ENCODE measurements around the gene DLG4. TPM values are rescaled to one million over a fixed set of nuclear protein-coding genes. Genes with fewer than 3 reads are reported as not detected.

Gene DLG4
- total RNA-seq, 1 experiment from 2014 or later = 2.0 TPM

DNA sequence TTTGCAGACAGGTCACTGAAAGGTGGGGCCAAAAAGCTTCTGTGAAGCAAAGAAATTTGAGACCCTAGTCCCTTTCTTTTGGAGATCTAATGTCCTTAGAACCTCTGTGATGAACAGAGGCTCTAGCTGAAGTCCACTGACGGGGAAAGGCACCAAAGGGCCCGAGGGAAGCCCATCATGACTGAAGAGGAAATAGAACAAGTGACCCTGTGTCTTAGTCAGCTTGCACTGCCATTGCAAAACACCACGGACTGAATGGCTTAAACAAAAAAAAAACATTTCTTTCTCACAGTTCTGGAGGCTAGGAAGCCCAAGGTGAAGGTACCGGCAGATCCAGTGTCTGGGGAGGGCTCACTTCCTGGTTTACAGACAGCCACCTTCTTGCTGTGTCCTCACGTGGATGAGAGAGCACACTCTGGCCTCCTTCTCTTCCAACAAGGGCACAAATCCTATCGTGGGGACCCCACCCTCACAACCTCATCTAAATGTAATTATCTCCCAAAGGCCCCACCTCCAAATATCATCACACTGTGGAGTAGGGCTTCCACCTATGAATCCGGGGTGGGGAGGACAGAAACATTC lies 80.7 kb downstream of the DLG4 start:
- no peaks in the 10 kb centered on the region for H3K27me3 Mint-ChIP-seq (ENCODE audit: unreplicated experiment)
- BruUV-seq (replicated peaks) = no TSS peak
- H3K9me3 Mint-ChIP-seq (ENCODE audit: low read depth, unreplicated experiment) = no peaks in the 10 kb centered on the region
- H3K4me1 Mint-ChIP-seq (ENCODE audit: low read depth, unreplicated experiment) = peaks cover 18% of the 10 kb centered on the region
- CTCF ChIA-PET = no interaction called here
- H3K27ac Mint-ChIP-seq (ENCODE audit: unreplicated experiment) = no peak overlapping the region
- TF ChIP-seq, protein P1, sequence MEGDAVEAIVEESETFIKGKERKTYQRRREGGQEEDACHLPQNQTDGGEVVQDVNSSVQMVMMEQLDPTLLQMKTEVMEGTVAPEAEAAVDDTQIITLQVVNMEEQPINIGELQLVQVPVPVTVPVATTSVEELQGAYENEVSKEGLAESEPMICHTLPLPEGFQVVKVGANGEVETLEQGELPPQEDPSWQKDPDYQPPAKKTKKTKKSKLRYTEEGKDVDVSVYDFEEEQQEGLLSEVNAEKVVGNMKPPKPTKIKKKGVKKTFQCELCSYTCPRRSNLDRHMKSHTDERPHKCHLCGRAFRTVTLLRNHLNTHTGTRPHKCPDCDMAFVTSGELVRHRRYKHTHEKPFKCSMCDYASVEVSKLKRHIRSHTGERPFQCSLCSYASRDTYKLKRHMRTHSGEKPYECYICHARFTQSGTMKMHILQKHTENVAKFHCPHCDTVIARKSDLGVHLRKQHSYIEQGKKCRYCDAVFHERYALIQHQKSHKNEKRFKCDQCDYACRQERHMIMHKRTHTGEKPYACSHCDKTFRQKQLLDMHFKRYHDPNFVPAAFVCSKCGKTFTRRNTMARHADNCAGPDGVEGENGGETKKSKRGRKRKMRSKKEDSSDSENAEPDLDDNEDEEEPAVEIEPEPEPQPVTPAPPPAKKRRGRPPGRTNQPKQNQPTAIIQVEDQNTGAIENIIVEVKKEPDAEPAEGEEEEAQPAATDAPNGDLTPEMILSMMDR (IDR thresholded peaks at IDR 0.05; ENCODE audit: unreplicated experiment) = no peak
- DNase-seq = no peak
- peaks cover 6% of the 10 kb centered on the region for H3K36me3 Mint-ChIP-seq (ENCODE audit: insufficient read depth, unreplicated experiment)
- H3K4me3 Mint-ChIP-seq (ENCODE audit: low read depth, unreplicated experiment) = no peak overlapping the region
- intact Hi-C loops (cut with micrococcal nuclease; ENCODE audit: unreplicated experiment) = no loop called here

DNA sequence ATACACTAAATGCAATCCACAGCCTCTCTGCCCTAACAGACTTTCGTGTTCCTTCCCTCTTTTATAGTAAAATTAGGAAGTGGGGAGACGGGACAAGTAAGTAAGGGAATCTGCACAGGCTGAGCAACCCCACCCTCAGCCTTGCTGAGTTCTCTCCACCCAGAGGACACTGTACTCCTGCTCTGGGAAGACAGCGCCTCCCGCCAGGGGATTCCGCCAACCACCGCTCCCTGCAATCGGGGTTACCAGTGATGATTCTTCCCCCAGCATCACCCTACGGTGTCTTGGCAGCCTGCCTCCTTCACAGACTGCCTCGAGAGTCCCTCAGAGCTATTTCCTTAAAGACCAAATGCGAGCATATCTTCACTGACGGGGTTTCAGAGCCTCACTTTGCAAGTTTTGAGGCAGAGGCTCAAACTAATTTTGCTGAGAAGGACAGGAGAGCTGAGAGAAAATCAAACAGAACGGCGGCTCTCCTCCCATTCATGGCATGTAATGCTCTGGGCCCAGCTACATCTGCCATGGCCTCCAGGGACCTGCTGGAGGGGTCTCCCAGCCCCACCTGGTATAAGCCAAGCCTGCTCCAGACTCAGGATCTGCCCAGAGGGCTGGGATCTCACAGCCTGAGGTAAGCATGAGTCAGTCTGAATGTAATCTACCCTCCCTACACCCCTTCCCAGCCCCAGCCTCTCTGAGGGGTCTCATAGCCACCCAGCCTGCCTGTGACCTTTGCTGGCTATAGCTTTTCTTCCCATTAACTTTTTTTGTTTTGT lies 82.3 kb downstream of the DLG4 start:
- H3K4me1 Mint-ChIP-seq (ENCODE audit: low read depth, unreplicated experiment) = peaks cover 16% of the 10 kb centered on the region
- TF ChIP-seq, protein P1 (IDR thresholded peaks at IDR 0.05; ENCODE audit: unreplicated experiment) = no peak
- CTCF ChIA-PET = interaction anchor here (1.0 to 2.2 kb wide), 4 partner anchors 20 to 91 kb away, joined by 3 to 18 read pairs (median 6); no protein-coding TSS in a partner anchor
- H3K9me3 Mint-ChIP-seq (ENCODE audit: low read depth, unreplicated experiment) = no peaks in the 10 kb centered on the region
- H3K36me3 Mint-ChIP-seq (ENCODE audit: insufficient read depth, unreplicated experiment) = peaks cover 6% of the 10 kb centered on the region
- H3K4me3 Mint-ChIP-seq (ENCODE audit: low read depth, unreplicated experiment) = no peak overlapping the region
- no peaks in the 10 kb centered on the region for H3K27me3 Mint-ChIP-seq (ENCODE audit: unreplicated experiment)
- BruUV-seq (replicated peaks) = no TSS peak
- no peak overlapping the region for H3K27ac Mint-ChIP-seq (ENCODE audit: unreplicated experiment)
- DNase-seq = no peak
- intact Hi-C loops (cut with micrococcal nuclease; ENCODE audit: unreplicated experiment) = no loop called here

Small RNAs within 50 kb of the gene (microRNA-seq; reads per million reads assigned to microRNA genes)
- 4,518 reads per million, percentile 92 among the genes with 10 or more reads in this experiment for gene MIR324

Other genes starting within 250 kb of the DLG4 start
- not detected in 2 replicates for gene ALOX12, start 223.8 kb downstream of the DLG4 start, total RNA-seq (2022)
- 120 and 124 TPM in 2 replicates for gene RNASEK, start 207.2 kb downstream of the DLG4 start, total RNA-seq (2022)
- gene BCL6B, start 196.8 kb downstream of the DLG4 start, total RNA-seq (2022) = not detected in 2 replicates
- 10.4 and 11.6 TPM in 2 replicates for gene SLC16A13, start 183.8 kb downstream of the DLG4 start, total RNA-seq (2022)
- not detected in 2 replicates for gene SLC16A11, start 175.7 kb downstream of the DLG4 start, total RNA-seq (2022)
- not detected in 2 replicates for gene CLEC10A, start 139.6 kb downstream of the DLG4 start, total RNA-seq (2022)
- not detected in 2 replicates for gene ASGR2, start 105.0 kb downstream of the DLG4 start, total RNA-seq (2022)
- gene ASGR1, start 40.5 kb downstream of the DLG4 start, total RNA-seq (2022) = 0.26 TPM in 1 of 2 replicates, not detected in the other
- 552 and 615 TPM in 2 replicates for gene ACADVL, start 102 bp upstream of the DLG4 start, total RNA-seq (2022)
- 44.8 and 45.7 TPM in 2 replicates for gene DVL2, start 14.7 kb upstream of the DLG4 start, total RNA-seq (2022)
- gene PHF23, start 19.6 kb upstream of the DLG4 start, total RNA-seq (2022) = 30.2 and 31.6 TPM in 2 replicates
- gene GABARAP, start 22.6 kb upstream of the DLG4 start, total RNA-seq (2022) = 183 and 188 TPM in 2 replicates
- 85.2 and 85.3 TPM in 2 replicates for gene CTDNEP1, start 31.9 kb upstream of the DLG4 start, total RNA-seq (2022)
- 20.3 and 21.3 TPM in 2 replicates for gene ELP5, start 32.4 kb upstream of the DLG4 start, total RNA-seq (2022)
- 266 and 314 TPM in 2 replicates for gene CLDN7, start 42.6 kb upstream of the DLG4 start, total RNA-seq (2022)
- gene SLC2A4, start 61.9 kb upstream of the DLG4 start, total RNA-seq (2022) = 0.19 and 0.20 TPM in 2 replicates
- 0.24 and 0.49 TPM in 2 replicates for gene YBX2, start 74.8 kb upstream of the DLG4 start, total RNA-seq (2022)
- gene EIF5A, start 87.8 kb upstream of the DLG4 start, total RNA-seq (2022) = 608 and 648 TPM in 2 replicates
- gene GPS2, start 95.5 kb upstream of the DLG4 start, total RNA-seq (2022) = 59.6 and 61.1 TPM in 2 replicates
- 31.9 and 33.0 TPM in 2 replicates for gene NEURL4, start 109.5 kb upstream of the DLG4 start, total RNA-seq (2022)
- gene ACAP1, start 116.7 kb upstream of the DLG4 start, total RNA-seq (2022) = 4.1 TPM in 1 of 2 replicates, not detected in the other
- 8.5 and 9.9 TPM in 2 replicates for gene KCTD11, start 132.3 kb upstream of the DLG4 start, total RNA-seq (2022)
- not detected in 2 replicates for gene TMEM95, start 135.3 kb upstream of the DLG4 start, total RNA-seq (2022)
- gene TNK1, start 161.3 kb upstream of the DLG4 start, total RNA-seq (2022) = 7.0 and 8.6 TPM in 2 replicates
- gene PLSCR3, start 174.7 kb upstream of the DLG4 start, total RNA-seq (2022) = 21.9 and 26.3 TPM in 2 replicates
- 47.8 and 51.5 TPM in 2 replicates for gene TMEM256, start 184.3 kb upstream of the DLG4 start, total RNA-seq (2022)
- 13.9 and 14.6 TPM in 2 replicates for gene NLGN2, start 188.0 kb upstream of the DLG4 start, total RNA-seq (2022)
- not detected in 2 replicates for gene SPEM1, start 200.5 kb upstream of the DLG4 start, total RNA-seq (2022)
- not detected in 2 replicates for gene SPEM2, start 205.8 kb upstream of the DLG4 start, total RNA-seq (2022)
- not detected in 2 replicates for gene SPEM3, start 209.0 kb upstream of the DLG4 start, total RNA-seq (2022)
- gene TMEM102, start 215.6 kb upstream of the DLG4 start, total RNA-seq (2022) = 8.5 TPM in 2 replicates
- gene FGF11, start 219.7 kb upstream of the DLG4 start, total RNA-seq (2022) = 1.2 and 2.1 TPM in 2 replicates
- 2.4 and 3.0 TPM in 2 replicates for gene CHRNB1, start 225.2 kb upstream of the DLG4 start, total RNA-seq (2022)

Measured in Calu3 (cell line).